Measurements from ENCODE around the gene NME9. TPM values are rescaled to one million over a fixed set of nuclear protein-coding genes. Genes with fewer than 3 reads are reported as not detected.

The NME9 gene
- total RNA-seq, 5 donors from 2014 or later (not counting 1 experiment from before 2014, with no cell fraction given), result 0.51 to 1.3 (median 0.88) TPM

DNA sequence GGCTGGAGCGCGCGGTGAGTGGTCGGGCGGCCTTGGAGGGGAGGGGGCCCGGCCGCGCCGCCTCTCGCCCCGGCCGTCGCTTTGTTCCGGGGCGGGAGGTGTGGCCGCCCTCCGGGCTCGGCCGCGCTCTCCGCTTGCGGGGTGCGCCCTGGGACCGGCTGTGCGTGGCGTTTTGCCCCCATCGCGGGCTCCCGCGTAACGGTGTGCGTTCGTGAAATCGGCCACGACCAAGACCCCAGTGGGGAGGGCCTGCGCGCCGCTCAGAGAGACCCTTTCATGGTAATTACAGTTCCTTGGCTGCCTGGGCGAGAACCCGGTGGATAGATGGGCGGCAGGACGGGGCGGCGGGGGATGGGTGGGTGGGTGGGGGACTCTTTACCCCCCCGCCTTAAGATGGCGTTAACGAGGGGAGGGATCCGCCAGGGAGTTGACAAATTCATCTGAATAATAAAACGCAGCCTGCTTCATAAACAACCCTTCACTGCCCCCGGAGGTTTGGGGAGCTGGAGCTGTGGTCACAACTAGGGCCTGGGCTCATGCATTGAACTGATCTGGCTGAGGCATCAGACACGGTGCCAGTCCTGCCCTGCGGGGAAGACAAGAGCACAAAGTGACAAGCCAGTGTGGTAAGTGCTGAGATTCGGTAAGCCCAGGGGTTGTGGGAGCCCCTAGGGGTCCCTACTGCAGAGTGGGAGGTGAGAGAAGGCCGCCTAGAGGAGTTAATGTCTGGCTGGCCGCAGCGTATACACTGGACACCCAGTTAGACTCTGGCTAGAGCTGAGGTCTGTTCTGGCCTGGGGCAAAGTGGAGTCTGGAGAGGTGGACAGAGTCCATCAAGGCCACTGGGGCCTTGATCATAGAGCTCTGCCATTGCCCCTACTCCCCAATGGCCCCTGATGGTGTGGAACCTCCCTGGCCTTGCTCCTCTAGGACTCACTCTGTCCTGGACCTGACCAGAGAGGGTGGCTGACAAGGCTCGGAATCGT is 19.4 kb upstream of the NME9 start:
- no peaks in the 10 kb centered on the region for H3K36me3 Mint-ChIP-seq
- Histone ChIP-seq H3K27ac (ENCODE audit: low read length) (no peak overlapping the region), H3K4me3 (ENCODE audit: control insufficient read depth in 1 of 2, extremely low read depth in 1 of 2, low read length in 1 of 2) (no peak overlapping the region), H3K36me3 (ENCODE audit: control insufficient read depth in 2 of 2, extremely low read depth in 1 of 2, insufficient read depth in 1 of 2, low read length in 1 of 2) (no peaks in the 10 kb centered on the region), H3K27me3 (replicated peaks in 1 of 2; ENCODE audit: control insufficient read depth in 2 of 2, extremely low read depth in 1 of 2, insufficient read depth in 2 of 2, low read length in 1 of 2) (peaks cover 0 to 49% of the 10 kb centered on the region in 2 experiments), H3K4me1 (ENCODE audit: control insufficient read depth in 1 of 2, extremely low read depth in 1 of 2, insufficient read depth in 2 of 2, low read length in 2 of 2) (peaks cover 0 to 8% of the 10 kb centered on the region in 2 experiments), H3K9me3 (no peaks in the 10 kb centered on the region)
- peaks cover 0 to 3% (median 0%) of the 10 kb centered on the region in 3 donors for H3K9me3 Mint-ChIP-seq
- DNase-seq (no peak), ATAC-seq (replicated peaks in 1 of 4) (peak in 1 of 4 experiments; percentile 14)
- WGBS (ENCODE audit: insufficient coverage), result 15% methylated on average over 42 of the region's 58 CpGs
- CTCF ChIA-PET, result interaction anchor here in 1 of 2 donors (0.6 to 0.8 kb wide), 2 partner anchors 9 to 17 kb away, joined by 3 to 9 read pairs; no protein-coding TSS in a partner anchor
- peaks cover 10 to 13% (median 11%) of the 10 kb centered on the region in 3 donors for H3K4me1 Mint-ChIP-seq
- H3K27ac Mint-ChIP-seq, result peak overlapping the region in 1 of 2 donors; percentile 27
- POLR2A ChIA-PET, result no interaction called here
- peak overlapping the region; percentile 62 to 90 (median 67) for H3K4me3 Mint-ChIP-seq
- H3K27me3 Mint-ChIP-seq, result peaks cover 21 to 43% of the 10 kb centered on the region in 2 donors

- Mint-ChIP-seq H3K36me3 (no peaks in the 10 kb centered on the region), H3K4me1 (peaks cover 10 to 13% (median 11%) of the 10 kb centered on the region in 3 donors), H3K27me3 (peaks cover 17 to 46% of the 10 kb centered on the region in 2 donors), H3K9me3 (peaks cover 0 to 3% (median 0%) of the 10 kb centered on the region in 3 donors), H3K27ac (peak within 1 kb of the TSS in 1 of 2 donors; percentile 27), H3K4me3 (peak within 1 kb of the TSS; percentile 82 to 90 (median 88))
- peaks cover 0 to 8% of the 10 kb centered on the region in 2 experiments for H3K4me1 ChIP-seq (ENCODE audit: control insufficient read depth in 1 of 2, extremely low read depth in 1 of 2, insufficient read depth in 2 of 2, low read length in 2 of 2)
- DNase-seq (peak in 12 of 35 experiments; percentile 1 to 41 (median 15)), ATAC-seq (replicated peaks in 1 of 4) (peak; percentile 59 to 82 (median 67))
- WGBS (ENCODE audit: insufficient coverage), result under 1% methylated on average over 93 of the region's 93 CpGs
- no peaks in the 10 kb centered on the region for H3K9me3 ChIP-seq
- H3K36me3 ChIP-seq (ENCODE audit: control insufficient read depth in 2 of 2, extremely low read depth in 1 of 2, insufficient read depth in 1 of 2, low read length in 1 of 2), result no peaks in the 10 kb centered on the region
- ChIA-PET CTCF (interaction anchor here in 1 of 2 donors (1.0 kb wide), 1 partner anchor 17 kb away, joined by 5 read pairs; no protein-coding TSS in a partner anchor), POLR2A (no interaction called here)
- peak within 1 kb of the TSS; percentile 47 to 70 for H3K4me3 ChIP-seq (ENCODE audit: control insufficient read depth in 1 of 2, extremely low read depth in 1 of 2, low read length in 1 of 2)
- H3K27ac ChIP-seq (ENCODE audit: low read length), result no peak within 1 kb of the TSS
- H3K27me3 ChIP-seq (replicated peaks in 1 of 2; ENCODE audit: control insufficient read depth in 2 of 2, extremely low read depth in 1 of 2, insufficient read depth in 2 of 2, low read length in 1 of 2), result peaks cover 0 to 49% of the 10 kb centered on the region in 2 experiments
Measured at GRCh38 chr3:138347960-138348753, 18.5 kb upstream of the NME9 start, which contains the start of gene MRAS. MRAS (plus strand) TSS chr3:138348579; CDS start chr3:138372884, 24,305 bp downstream.

GRCh38 chr3:138344754-138345153 is 15.1 kb upstream of the NME9 start:
- DNase-seq, result no peak
- Histone ChIP-seq H3K4me3 (ENCODE audit: control insufficient read depth in 1 of 2, extremely low read depth in 1 of 2, low read length in 1 of 2) (no peak overlapping the region), H3K27ac (ENCODE audit: low read length) (no peak overlapping the region), H3K9me3 (no peaks in the 10 kb centered on the region), H3K4me1 (ENCODE audit: control insufficient read depth in 1 of 2, extremely low read depth in 1 of 2, insufficient read depth in 2 of 2, low read length in 2 of 2) (peaks cover 0 to 8% of the 10 kb centered on the region in 2 experiments), H3K27me3 (replicated peaks in 1 of 2; ENCODE audit: control insufficient read depth in 2 of 2, extremely low read depth in 1 of 2, insufficient read depth in 2 of 2, low read length in 1 of 2) (peaks cover 0 to 42% of the 10 kb centered on the region in 2 experiments), H3K36me3 (ENCODE audit: control insufficient read depth in 2 of 2, extremely low read depth in 1 of 2, insufficient read depth in 1 of 2, low read length in 1 of 2) (no peaks in the 10 kb centered on the region)
- H3K4me1 Mint-ChIP-seq, result peaks cover 10 to 13% (median 11%) of the 10 kb centered on the region in 3 donors
- peaks cover 20 to 46% of the 10 kb centered on the region in 2 donors for H3K27me3 Mint-ChIP-seq
- no peak overlapping the region for H3K4me3 Mint-ChIP-seq
- WGBS (ENCODE audit: insufficient coverage), result no CpG with 5 or more reads among the region's 1 CpG
- no peak overlapping the region for H3K27ac Mint-ChIP-seq
- no peaks in the 10 kb centered on the region for H3K36me3 Mint-ChIP-seq
- peaks cover 0 to 3% (median 0%) of the 10 kb centered on the region in 3 donors for H3K9me3 Mint-ChIP-seq
- ChIA-PET CTCF (no interaction called here), POLR2A (interaction anchor here in 1 of 2 donors (0.7 kb wide), 1 partner anchor 14 kb away, joined by 4 read pairs; no protein-coding TSS in a partner anchor)
- no peak for ATAC-seq (replicated peaks in 1 of 4)

GRCh38 chr3:138340511-138340910 is 10.9 kb upstream of the NME9 start:
- Mint-ChIP-seq H3K27ac (no peak overlapping the region), H3K9me3 (no peaks in the 10 kb centered on the region), H3K4me1 (no peaks in the 10 kb centered on the region), H3K27me3 (peaks cover 3 to 16% of the 10 kb centered on the region in 2 donors), H3K36me3 (no peaks in the 10 kb centered on the region), H3K4me3 (no peak overlapping the region)
- Histone ChIP-seq H3K36me3 (ENCODE audit: control insufficient read depth in 2 of 2, extremely low read depth in 1 of 2, insufficient read depth in 1 of 2, low read length in 1 of 2) (no peaks in the 10 kb centered on the region), H3K9me3 (no peaks in the 10 kb centered on the region), H3K27me3 (replicated peaks in 1 of 2; ENCODE audit: control insufficient read depth in 2 of 2, extremely low read depth in 1 of 2, insufficient read depth in 2 of 2, low read length in 1 of 2) (peaks cover 0 to 15% of the 10 kb centered on the region in 2 experiments), H3K27ac (ENCODE audit: low read length) (no peak overlapping the region), H3K4me1 (ENCODE audit: control insufficient read depth in 1 of 2, extremely low read depth in 1 of 2, insufficient read depth in 2 of 2, low read length in 2 of 2) (no peaks in the 10 kb centered on the region), H3K4me3 (ENCODE audit: control insufficient read depth in 1 of 2, extremely low read depth in 1 of 2, low read length in 1 of 2) (no peak overlapping the region)
- ChIA-PET CTCF (interaction anchor here (0.7 to 1.0 kb wide), 3 partner anchors 11 to 32 kb away, joined by 4 to 9 read pairs (median 6); no protein-coding TSS in a partner anchor), POLR2A (no interaction called here)
- ATAC-seq (replicated peaks in 1 of 4) (no peak), DNase-seq (no peak)
- WGBS (ENCODE audit: insufficient coverage), result no CpG with 5 or more reads among the region's 5 CpGs

DNA sequence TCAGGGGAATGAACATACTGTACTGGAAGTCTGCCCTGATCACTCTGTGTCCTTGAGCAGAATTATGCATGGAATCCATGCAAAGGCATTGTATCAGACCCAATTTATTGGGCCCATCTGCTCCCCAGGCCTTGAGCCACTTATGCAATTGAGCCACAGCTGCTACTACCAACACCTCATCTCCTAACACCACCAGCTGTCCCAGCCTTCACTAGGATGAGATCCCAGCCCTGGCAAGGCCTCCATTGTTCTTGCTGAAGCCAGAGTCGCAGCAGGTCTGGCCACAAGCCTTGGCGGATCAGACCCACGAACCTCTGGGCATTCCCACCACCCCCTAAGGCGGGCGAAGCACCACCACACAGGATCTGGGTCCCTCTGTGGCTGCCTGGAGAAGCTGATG is 9.2 kb upstream of the NME9 start:
- no peaks in the 10 kb centered on the region for H3K36me3 ChIP-seq (ENCODE audit: control insufficient read depth in 2 of 2, extremely low read depth in 1 of 2, insufficient read depth in 1 of 2, low read length in 1 of 2)
- no peak overlapping the region for H3K27ac ChIP-seq (ENCODE audit: low read length)
- no peak overlapping the region for H3K4me3 Mint-ChIP-seq
- no peak for ATAC-seq (replicated peaks in 1 of 4)
- H3K4me1 Mint-ChIP-seq, result no peaks in the 10 kb centered on the region
- no peak overlapping the region for H3K27ac Mint-ChIP-seq
- peaks cover 0 to 6% of the 10 kb centered on the region in 2 experiments for H3K27me3 ChIP-seq (replicated peaks in 1 of 2; ENCODE audit: control insufficient read depth in 2 of 2, extremely low read depth in 1 of 2, insufficient read depth in 2 of 2, low read length in 1 of 2)
- H3K27me3 Mint-ChIP-seq, result peaks cover 3 to 10% of the 10 kb centered on the region in 2 donors
- H3K36me3 Mint-ChIP-seq, result no peaks in the 10 kb centered on the region
- H3K9me3 ChIP-seq, result no peaks in the 10 kb centered on the region
- POLR2A ChIA-PET, result no interaction called here
- H3K4me1 ChIP-seq (ENCODE audit: control insufficient read depth in 1 of 2, extremely low read depth in 1 of 2, insufficient read depth in 2 of 2, low read length in 2 of 2), result no peaks in the 10 kb centered on the region
- DNase-seq, result no peak
- no CpG with 5 or more reads among the region's 5 CpGs for WGBS (ENCODE audit: insufficient coverage)
- H3K9me3 Mint-ChIP-seq, result no peaks in the 10 kb centered on the region
- no peak overlapping the region for H3K4me3 ChIP-seq (ENCODE audit: control insufficient read depth in 1 of 2, extremely low read depth in 1 of 2, low read length in 1 of 2)
- CTCF ChIA-PET, result no interaction called here

GRCh38 chr3:138338244-138338643 is 8.6 kb upstream of the NME9 start:
- Histone ChIP-seq H3K4me1 (ENCODE audit: control insufficient read depth in 1 of 2, extremely low read depth in 1 of 2, insufficient read depth in 2 of 2, low read length in 2 of 2) (no peaks in the 10 kb centered on the region), H3K36me3 (ENCODE audit: control insufficient read depth in 2 of 2, extremely low read depth in 1 of 2, insufficient read depth in 1 of 2, low read length in 1 of 2) (no peaks in the 10 kb centered on the region), H3K27ac (ENCODE audit: low read length) (no peak overlapping the region), H3K27me3 (replicated peaks in 1 of 2; ENCODE audit: control insufficient read depth in 2 of 2, extremely low read depth in 1 of 2, insufficient read depth in 2 of 2, low read length in 1 of 2) (peaks cover 0 to 6% of the 10 kb centered on the region in 2 experiments), H3K4me3 (ENCODE audit: control insufficient read depth in 1 of 2, extremely low read depth in 1 of 2, low read length in 1 of 2) (no peak overlapping the region), H3K9me3 (no peaks in the 10 kb centered on the region)
- peaks cover 3 to 6% of the 10 kb centered on the region in 2 donors for H3K27me3 Mint-ChIP-seq
- CTCF ChIA-PET, result no interaction called here
- H3K27ac Mint-ChIP-seq, result no peak overlapping the region
- POLR2A ChIA-PET, result interaction anchor here in 1 of 2 donors (0.6 kb wide), 1 partner anchor 12 kb away, joined by 3 read pairs; no protein-coding TSS in a partner anchor
- H3K36me3 Mint-ChIP-seq, result no peaks in the 10 kb centered on the region
- ATAC-seq (replicated peaks in 1 of 4) (no peak), DNase-seq (no peak)
- 60% methylated on average over 2 of the region's 5 CpGs for WGBS (ENCODE audit: insufficient coverage)
- H3K9me3 Mint-ChIP-seq, result no peaks in the 10 kb centered on the region
- H3K4me1 Mint-ChIP-seq, result no peaks in the 10 kb centered on the region
- no peak overlapping the region for H3K4me3 Mint-ChIP-seq

Data from T-cell (primary cell).